ENCODE measurements around the gene SS18L1.
"Not testable (repeated sequence)": the region's sequence is repeated elsewhere in the genome, so short reads cannot be mapped to it uniquely, and the experiment has no call there.

The SS18L1 gene

DNA sequence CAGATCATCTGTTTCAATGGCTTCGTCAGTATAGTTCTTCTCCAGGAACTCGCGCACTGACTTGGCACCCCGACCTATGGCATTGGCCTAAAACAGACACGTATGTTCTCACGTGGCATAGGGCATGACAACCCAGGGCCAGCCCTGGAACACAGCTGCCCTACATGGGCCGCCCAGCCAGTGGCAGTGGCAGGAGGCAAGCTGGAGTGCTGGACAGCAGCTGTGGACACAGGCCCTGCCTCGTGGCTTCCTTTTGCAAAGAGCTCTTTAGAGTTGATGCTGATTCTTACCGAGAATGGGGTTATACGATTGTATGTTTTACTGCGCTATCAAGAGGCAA is 5.4 kb upstream of the SS18L1 start:
- no peak for FAIRE-seq

DNA sequence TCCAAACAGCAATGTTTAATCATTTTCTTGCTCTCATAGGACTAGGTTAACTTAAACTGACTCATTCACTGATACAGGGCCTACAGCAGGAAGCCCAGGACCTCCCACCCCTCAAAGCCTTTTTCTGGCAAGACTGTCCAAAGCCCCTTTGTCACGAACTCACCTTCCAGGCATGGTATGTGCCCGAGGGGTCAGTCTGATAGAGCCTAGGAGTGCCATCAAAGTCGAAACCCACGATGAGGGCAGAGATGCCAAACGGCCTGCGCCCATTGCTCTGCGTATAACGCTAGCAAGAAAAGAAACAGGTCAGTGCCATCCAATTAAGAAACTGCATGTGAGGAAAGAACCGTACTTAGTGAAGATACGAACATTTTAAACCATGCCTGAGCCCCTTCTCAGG is 4.7 kb upstream of the SS18L1 start:
- no peak for FAIRE-seq

DNA sequence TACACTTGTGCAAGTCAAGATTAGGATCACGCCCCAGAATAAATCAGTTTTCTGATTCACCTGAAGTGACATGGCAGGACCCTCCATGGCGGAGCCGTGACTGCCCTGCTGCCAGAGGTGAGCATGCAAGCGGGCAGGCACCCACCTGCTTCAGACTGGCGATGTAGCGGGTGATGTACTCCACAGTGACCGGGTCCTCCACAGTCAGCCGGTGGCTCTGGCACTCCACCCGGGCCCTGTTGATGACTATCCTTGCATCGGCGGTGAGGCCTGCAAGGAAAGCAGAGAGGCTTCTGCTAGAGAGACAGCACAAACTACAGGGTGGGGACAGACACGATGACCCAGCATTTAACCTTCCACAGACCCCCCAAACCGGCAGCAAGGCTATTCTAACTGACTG is 3.9 kb upstream of the SS18L1 start:
- FAIRE-seq = no peak

DNA sequence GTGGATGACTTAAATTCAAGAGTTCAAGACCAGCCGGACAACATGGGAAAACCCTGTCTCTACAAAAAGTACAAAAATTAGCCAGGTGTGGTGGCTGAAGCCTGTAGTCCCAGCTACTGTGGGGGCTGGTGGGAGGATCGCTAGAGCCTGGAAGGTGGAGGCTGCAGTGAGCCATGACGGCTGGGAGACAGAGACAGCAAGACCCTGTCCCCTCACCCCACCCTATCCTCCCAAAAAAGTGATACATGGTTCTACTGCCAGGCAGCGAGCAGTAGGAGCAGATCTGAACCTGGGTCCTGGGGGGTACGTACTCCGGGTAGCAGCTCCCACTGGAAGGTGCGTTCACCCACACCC is 2.5 kb upstream of the SS18L1 start:
- FAIRE-seq = no peak

DNA sequence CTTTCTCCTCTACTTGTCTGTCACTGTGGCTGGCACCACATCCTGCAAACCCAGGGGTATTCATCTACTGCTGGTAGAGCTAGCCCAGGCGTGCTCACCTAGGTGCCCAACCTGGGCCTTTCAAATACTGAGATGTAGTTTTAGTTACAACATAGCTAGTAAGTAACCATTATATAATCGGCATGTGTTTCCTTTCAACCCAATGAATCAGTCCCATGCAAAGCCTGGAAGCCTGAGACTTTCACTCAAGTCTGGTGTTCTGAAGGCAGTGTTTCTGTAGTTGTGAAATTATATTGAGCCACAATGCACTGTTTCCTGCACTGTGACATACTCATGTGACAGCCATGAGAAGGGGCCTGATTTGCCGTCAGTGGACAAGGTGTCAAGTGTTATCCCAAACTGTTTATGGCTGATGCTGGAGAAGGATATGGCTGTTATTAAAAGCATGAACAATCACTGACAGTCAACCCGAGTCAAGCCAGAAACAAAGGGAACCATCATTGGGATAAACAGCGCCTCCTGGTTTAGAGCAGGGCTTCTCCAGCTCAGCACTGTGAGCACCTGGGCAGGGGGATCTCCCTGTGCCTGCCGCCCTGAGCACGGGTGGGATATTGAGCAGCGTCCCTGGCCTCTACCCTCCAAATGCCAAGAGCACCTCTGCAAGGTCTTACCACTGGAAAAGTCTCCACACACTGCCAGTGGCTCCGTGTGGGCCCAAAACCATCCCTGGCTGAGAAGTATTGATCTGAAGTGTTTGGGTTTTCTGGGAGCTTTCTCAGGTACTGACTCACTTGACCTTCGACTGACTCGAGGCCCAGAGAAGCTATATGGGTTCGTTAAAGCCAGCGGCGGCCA is 1.9 kb upstream of the SS18L1 start:
- FAIRE-seq = no peak

DNA sequence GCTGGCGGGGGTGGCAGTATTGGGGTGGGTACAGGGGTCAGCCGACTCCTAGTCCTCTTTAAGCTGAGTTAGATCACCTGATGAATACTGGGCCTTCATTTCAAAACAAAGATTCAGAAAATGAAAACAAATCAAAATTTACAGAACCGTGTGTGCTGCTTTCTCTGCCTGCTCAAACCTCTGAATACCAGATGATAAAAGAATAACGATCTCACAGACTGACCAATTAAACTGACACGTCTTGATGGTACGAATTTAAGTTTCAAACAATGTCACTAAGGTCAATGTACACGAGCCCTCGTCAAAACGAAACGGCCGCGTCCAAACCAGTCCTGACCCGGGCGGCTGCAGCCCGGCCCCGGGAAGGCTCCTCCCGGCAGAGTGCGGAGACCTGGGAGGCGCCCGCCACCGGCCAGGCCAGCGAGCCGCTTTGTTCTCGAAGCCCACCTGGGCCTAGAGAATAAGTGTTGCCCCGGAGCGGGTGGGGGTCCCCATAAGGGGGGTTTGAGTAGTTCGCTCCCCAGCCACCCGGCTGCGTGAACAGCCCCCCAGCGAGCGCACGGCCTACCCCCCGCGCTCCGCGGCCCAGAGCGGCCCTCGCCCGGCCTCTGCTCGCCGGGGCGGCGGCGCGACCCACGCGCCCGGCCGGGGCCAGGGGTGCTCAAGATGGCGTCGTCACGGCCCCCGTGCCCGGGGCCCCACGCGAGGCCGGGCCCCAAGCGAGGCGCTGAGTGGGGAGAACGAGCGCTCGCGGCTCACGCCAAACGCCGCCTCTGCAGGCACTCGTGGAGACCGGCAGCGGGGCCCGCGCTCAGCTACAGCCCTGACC is 1.1 kb upstream of the SS18L1 start:
- no peak for FAIRE-seq

DNA sequence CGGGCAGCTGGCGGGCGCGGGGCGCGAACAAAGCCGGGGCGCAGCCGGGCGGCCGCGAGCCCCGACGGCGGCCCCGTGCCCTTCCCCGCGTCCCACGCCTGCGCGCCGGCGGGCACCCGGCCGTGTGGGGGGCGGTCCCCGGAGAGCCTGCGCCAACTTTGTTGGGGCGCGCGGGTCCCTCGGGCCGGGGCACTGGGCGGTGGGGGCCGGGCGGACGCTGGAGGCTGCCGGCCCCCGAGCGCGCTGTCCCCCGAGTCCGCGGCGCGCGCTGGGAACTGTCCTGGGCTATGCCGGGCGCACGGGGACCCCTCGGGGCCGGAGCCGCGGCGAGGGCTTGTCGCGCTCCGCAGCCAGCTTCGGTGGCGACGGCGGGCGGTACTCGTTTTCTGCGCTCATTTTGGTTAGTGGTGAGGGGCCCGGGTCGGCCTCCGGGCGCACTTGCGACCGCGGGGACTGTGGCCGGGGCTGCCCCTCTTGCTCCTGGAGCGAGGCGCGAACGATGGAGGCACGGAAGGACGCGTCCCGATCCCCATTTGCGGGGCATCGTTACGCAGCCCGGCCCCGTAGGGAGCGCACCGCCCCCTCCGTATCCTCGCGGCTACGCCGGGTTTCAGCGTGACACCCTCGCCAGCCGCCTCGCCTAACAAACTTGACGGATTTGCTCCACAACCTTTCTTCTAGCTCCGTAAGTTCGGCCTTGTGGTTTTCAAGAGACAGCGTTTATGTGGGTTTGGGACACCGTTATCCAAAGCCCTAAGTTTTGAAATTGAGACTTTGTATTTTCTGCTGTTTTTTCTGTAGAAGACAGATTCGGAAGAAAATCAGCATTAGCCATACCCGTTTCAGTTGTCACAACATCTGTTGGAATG is 622 bp downstream of the SS18L1 start:
- no peak for FAIRE-seq

DNA sequence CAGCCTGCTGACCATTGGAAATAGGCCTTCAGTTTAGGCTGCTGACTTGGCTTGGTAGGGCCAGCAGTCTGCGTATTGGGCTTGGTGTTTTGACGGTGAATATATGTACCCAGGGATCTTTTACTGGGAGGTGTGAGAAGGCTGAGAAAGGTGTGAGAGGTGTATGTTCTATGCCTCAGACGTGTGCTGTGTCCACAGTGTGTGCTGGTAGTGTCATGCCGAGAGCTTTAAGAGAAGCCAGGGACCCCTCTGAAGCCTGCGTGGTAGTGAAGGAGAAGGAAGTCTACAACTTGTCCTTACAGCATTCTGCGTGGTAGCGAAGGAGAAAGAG is 2.1 kb downstream of the SS18L1 start:
- FAIRE-seq = no peak

DNA sequence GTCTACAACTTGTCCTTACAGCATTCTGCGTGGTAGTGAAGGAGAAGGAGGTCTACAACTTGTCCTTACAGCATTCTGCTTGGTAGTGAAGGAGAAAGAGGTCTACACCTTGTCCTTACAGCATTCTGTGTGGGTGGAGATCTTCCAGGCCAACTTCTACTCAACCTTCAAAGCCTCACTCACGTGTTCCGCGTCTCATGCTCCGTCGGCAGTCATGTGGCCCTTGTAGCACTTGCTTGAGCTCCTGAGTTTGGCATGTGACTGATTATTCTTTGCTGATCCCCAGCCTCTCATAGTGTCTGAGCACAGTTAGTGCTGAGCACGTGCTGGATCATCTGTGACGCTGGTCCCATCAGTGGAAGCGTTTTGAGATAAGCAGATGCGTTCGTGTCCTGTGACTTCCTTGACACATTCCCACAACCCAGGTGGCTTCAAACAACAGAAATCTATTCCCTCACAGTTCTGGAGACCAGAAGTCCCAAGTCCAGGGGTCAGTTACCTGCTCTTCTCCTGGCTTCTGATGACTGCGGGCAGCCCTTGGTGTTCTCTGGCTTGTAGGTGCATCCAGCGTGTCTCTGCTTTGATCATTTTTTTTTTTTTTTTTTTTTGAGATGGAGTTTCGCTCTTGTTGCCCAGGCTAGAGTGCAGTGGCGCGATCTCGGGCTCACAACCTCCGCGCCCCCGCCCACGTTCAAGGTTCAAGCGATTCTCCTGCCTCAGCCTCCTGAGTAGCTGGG is 2.6 kb downstream of the SS18L1 start:
- FAIRE-seq = no peak

DNA sequence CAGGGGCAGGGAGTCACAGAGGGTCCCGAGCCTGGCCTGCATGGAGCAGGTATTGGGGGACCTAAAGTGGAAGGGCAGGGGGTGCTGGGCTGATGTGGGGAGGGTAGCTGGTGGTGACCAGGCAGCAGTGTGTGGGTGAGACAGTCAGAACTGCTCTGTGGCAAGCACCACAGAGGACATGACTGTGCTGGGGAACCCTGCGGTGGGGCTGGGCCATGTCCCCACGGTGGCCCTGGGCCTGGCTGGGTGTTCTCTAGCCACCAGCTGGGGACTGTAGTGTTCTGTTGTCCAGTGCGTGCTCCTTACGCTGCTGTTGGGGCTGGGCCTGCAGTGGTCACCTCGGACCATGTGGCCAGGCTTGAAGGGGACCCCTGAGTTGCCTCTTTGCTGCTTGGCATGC is 3.6 kb downstream of the SS18L1 start:
- no peak for FAIRE-seq

DNA sequence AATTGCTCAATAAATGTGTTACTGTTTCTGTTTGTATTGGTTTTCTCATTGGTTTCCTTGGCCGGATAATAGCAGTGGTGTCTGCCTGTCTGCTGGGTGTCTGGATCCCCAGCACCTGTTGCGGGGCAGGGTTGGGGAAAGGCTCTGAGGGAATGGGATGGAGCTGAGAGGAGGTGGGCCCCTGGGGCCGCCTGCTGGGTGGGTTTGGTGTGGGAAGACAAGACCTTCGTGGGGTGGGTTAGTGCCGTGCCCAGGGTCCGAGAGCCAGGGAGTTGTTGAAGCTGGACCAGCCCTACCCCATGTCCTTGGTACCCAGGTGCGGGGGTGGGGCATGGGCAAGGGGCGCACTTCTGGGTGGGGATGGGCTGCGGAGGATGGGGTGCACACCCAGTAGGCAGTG is 4.0 kb downstream of the SS18L1 start:
- no peak for FAIRE-seq

DNA sequence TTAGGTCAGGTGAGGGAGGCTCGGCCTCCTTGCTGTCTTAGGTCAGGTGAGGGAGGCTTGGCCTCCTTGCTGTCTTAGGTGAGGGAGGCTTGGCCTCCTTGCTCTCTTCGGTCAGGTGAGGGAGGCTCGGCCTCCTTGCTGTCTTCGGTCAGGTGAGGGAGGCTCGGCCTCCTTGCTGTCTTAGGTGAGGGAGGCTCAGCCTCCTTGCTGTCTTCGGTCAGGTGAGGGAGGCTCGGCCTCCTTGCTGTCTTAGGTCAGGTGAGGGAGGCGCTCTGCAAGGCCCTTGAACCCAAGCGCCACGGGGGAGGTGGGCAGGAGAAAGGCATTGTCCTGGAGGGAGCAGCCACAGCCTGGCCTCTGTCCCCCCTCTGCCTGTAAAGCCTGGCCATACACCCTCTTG is 4.8 kb downstream of the SS18L1 start:
- FAIRE-seq = not testable (repeated sequence)

DNA sequence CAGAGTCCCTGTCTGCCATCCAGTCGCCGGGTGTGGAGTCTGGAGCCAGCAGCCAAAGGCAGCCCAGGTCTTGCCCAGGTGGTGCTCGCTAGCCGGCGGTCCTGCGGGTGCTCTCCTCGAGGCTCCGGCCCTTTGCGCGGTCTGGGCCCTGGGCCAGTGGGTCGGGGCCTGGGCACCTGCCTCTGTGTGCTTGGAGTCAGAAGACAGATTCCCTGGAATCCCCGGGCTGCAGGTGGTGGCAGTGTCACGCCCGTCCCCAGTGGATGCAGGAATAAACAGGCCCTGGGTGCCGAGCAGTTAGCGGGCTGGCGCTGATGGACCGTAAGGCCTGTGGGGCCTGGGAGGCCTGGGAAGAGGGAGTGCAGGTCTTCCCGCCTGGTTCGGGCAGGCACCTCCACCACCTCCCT is 5.3 kb downstream of the SS18L1 start:
- no peak for FAIRE-seq

DNA sequence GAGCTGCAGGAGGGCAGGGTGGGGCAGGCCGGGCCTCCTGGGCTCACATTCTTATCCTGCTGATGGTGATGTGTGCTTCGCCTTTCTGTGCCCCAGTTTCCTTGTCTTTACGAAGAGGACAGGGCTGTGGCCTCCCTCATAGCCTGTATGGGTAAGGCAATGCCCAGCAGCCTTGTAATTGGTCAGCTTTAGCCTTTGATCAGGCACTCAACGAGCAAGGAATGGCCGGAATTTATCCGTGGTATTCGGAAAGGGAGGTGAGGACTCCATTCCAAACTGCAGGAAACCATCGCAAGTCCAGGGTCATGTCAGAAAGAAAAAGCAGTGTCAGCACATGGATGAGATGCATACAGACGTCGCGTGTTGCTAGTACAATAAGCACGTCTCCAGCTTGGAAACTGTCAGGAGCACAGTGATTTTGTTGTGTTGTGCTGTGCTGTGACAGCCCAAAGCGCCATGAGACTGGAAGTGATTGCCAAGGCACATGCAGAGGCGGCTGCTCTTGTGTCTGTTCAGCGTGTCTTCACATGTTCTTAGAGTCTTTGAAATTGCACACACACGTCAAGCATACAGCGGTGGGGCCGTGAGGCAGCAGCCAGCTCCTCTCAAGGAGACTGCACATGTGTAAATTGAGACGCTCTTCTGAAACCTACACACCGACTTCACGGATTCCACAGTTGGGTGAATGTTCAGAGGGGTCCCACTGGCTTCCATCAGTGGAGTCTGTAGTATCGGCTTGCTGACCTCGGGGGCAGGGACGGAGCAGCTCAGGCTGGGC is 6.2 kb downstream of the SS18L1 start:
- no peak for FAIRE-seq

DNA sequence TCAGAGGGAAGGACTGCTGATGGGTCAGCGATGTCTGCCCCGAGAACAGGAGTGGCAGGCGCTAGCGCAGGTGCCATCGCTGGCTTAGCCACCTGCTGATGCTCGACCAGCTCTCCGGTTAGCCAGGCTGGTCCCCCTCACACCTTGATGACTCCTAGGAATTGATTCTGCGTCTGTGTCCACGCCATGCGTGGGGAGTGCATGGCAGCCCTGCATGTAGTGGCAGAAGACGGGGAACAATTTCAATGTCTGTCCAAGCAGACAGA is 6.7 kb downstream of the SS18L1 start:
- no peak for FAIRE-seq

DNA sequence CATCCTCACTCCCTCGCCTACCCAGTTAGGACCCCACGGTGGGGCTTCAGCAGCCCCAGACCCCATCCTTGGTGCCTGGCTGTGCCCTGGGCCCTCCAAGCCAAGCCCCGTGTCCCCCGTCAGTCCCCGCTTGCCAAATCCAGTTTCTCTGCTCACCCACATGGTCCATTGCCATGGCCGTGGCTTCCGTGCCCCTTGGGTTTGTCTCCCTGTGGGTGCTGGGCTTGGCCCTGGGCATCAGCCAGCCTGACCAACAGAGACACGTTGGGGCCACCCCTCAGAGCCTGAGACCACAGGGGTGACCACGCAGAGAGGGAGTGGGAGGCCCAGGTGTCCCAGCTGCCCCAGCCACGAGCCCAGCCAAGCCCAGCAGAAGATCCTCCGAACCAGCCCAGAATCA is 7.7 kb downstream of the SS18L1 start:
- FAIRE-seq = no peak

DNA sequence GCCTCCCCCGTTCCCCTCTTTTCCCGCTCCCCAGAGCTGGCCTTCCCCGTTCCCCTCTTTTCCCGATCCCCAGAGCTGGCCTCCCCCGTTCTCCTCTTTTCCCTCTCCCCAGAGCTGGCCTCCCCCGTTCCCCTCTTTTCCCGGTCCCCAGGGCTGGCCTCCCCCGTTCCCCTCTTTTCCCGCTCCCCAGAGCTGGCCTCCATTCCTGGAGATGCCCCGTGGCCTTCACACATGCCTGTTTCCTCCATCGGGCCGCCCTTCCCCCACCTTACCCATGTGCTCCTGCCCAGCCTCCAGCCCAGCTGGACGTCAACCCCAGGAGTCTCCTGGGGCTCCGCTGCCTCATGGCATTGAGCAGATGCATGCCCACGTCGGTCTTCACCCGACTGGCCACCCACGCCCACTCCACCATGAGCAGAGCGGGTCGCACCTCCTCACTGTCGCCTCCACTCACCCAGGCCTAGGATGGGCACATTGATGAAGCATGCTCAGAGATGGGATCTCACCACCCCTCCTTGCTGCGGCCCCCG is 8.3 kb downstream of the SS18L1 start:
- no peak for FAIRE-seq

DNA sequence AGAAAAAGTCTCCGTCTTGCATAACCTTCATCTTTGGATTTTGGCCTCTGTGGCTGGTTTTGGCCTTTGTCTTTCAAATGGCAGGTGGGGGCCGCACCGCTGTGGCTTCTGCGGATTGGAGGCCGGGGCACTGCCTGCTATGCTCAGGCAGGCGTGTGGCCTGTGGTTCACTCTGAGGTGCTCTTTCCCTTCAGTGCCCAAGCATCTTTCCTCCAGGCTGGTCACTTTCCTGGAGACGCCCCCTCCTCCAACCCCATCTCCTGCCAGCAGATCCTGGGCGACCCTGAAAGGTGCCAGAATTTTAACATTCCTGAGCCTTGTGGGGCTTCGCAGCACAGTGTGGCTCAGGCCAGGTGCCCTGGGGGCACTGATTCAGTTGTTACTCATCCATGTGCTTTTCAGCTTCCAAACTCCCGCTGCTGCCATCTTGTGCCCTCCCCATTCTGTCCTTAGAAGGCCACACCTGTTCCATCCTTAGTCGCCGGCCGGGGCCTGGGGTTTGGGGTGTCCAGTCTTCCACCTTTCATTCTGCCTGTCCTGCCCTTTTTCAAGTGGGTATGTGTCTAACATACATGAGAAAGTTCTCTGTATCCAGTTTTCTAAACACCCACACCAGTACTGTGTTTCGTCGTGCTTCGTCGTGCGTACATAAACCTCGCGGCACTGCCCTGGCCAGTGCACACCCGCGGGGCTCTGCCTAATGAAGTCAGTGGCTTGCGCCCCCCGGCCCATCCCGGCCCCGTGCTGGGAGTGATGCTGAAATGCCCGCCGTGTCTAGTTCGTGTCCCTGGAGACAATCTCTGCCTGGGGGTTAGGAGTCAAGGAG is 12.1 kb downstream of the SS18L1 start:
- FAIRE-seq = no peak

DNA sequence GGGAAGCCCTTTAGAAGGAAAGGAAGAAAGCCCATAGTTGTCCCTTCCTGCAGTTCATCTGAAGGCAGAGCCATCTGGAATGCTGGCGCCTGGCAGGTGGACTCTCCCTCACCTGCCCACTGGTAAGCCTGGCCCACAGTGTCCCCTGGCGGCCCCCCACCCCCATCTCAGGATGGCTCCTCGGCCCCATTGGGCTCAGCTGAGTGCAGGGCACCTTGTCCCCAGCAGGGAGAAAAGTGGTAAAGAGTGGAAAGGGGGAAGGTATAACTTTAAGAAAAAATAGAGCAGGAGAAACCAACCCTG is 12.6 kb downstream of the SS18L1 start:
- no peak for FAIRE-seq

DNA sequence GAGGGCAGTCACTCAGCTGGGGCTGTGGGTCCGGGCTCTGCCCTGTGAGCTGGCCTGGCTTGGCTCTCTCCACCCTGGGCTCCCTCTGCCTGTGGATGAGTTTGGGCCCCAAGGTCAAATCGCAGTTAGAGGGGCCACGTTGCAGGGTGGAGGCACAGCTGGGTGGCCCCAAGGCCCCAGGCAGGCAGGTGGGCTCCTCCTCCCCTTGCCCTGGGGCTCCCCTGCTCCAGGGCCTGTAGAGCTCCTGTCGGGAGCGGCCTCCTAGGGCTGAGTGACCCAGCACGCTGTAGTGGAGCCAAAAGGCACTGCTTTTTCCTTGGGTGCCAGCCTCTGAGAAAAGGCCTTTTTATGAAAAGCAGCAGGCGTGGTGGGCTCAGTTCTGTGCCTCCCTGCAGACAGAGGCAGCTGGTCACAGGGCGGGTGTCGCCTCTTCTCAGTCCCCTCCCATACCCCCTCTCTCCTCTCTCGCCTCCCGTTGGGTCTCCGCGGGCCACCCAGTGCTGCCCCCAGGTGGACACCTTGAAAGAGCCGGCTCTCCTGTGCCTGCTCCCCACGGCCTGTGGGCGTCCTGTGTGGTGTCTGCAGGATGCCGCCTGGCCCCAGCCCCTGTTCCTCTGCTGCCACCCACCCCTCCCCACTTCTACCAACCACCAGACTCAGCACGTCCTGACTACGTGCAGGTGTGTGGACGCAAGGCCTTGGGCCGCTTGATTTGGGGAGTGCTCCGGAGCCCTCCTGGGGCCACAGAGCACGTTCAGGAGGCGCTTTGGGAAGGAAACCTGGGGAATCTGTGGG is 13.2 kb downstream of the SS18L1 start:
- no peak for FAIRE-seq
